C4-2B (cell line): ENCODE measurements around the gene PRKCB.

Experiments used
- CTCF ChIP-seq: fragments of 450-650 bp; conservative IDR thresholded peaks from 2 replicates; pipeline ENCODE4 v1.5.1; 2017; ENCODE audit warnings: mild to moderate bottlenecking
- ZFX ChIP-seq: fragments of 450-650 bp; IDR thresholded peaks from 2 replicates; pipeline ENCODE4 v1.6.1; 2017

- no peak for TF ChIP-seq CTCF
- TF ChIP-seq ZFX = no peak
These were observed 128.4 kb downstream of the PRKCB start for GRCh38 chr16:23964136-23964535.
